ENCODE results near the gene LACTBL1. TPM values are rescaled to one million over a fixed set of nuclear protein-coding genes. Genes with fewer than 3 reads are reported as not detected.

Gene LACTBL1
- total RNA-seq, 1 donor from 2014 or later = not detected

- H3K27me3 Mint-ChIP-seq (ENCODE audit: unreplicated experiment) = peaks cover 2% of the 10 kb centered on the region
- TF ChIP-seq CTCF (IDR thresholded peaks at IDR 0.05; ENCODE audit: unreplicated experiment) = no peak
- DNase-seq (ENCODE audit: low spot score) = no peak
- peaks cover 5% of the 10 kb centered on the region for H3K4me1 Mint-ChIP-seq (ENCODE audit: unreplicated experiment)
- H3K27ac Mint-ChIP-seq (ENCODE audit: unreplicated experiment) = no peak overlapping the region
- H3K36me3 Mint-ChIP-seq (ENCODE audit: low read depth, unreplicated experiment) = no peaks in the 10 kb centered on the region
- H3K9me3 Mint-ChIP-seq (ENCODE audit: unreplicated experiment) = no peaks in the 10 kb centered on the region
- no peak overlapping the region for H3K4me3 Mint-ChIP-seq (ENCODE audit: unreplicated experiment)
Observed at GRCh38 chr1:22920026-22920733, 52.5 kb downstream of the LACTBL1 start.

GRCh38 chr1:22919341-22920025, 53.2 kb downstream of the LACTBL1 start:
- peaks cover 2% of the 10 kb centered on the region for H3K27me3 Mint-ChIP-seq (ENCODE audit: unreplicated experiment)
- DNase-seq (ENCODE audit: low spot score) = no peak
- H3K9me3 Mint-ChIP-seq (ENCODE audit: unreplicated experiment) = no peaks in the 10 kb centered on the region
- peaks cover 9% of the 10 kb centered on the region for H3K4me1 Mint-ChIP-seq (ENCODE audit: unreplicated experiment)
- no peaks in the 10 kb centered on the region for H3K36me3 Mint-ChIP-seq (ENCODE audit: low read depth, unreplicated experiment)
- H3K27ac Mint-ChIP-seq (ENCODE audit: unreplicated experiment) = no peak overlapping the region
- H3K4me3 Mint-ChIP-seq (ENCODE audit: unreplicated experiment) = no peak overlapping the region
- no peak for TF ChIP-seq CTCF (IDR thresholded peaks at IDR 0.05; ENCODE audit: unreplicated experiment)

GRCh38 chr1:22918644-22919043, 54.0 kb downstream of the LACTBL1 start:
- Mint-ChIP-seq H3K27ac (ENCODE audit: unreplicated experiment) (no peak overlapping the region), H3K9me3 (ENCODE audit: unreplicated experiment) (no peaks in the 10 kb centered on the region), H3K4me1 (ENCODE audit: unreplicated experiment) (peaks cover 11% of the 10 kb centered on the region), H3K27me3 (ENCODE audit: unreplicated experiment) (peaks cover 2% of the 10 kb centered on the region), H3K36me3 (ENCODE audit: low read depth, unreplicated experiment) (no peaks in the 10 kb centered on the region), H3K4me3 (ENCODE audit: unreplicated experiment) (no peak overlapping the region)
- no peak for TF ChIP-seq CTCF (IDR thresholded peaks at IDR 0.05; ENCODE audit: unreplicated experiment)
- no peak for DNase-seq (ENCODE audit: low spot score)

- Mint-ChIP-seq H3K9me3 (ENCODE audit: unreplicated experiment) (no peaks in the 10 kb centered on the region), H3K36me3 (ENCODE audit: low read depth, unreplicated experiment) (no peaks in the 10 kb centered on the region), H3K27ac (ENCODE audit: unreplicated experiment) (no peak overlapping the region), H3K27me3 (ENCODE audit: unreplicated experiment) (no peaks in the 10 kb centered on the region), H3K4me1 (ENCODE audit: unreplicated experiment) (peaks cover 11% of the 10 kb centered on the region), H3K4me3 (ENCODE audit: unreplicated experiment) (no peak overlapping the region)
- no peak for TF ChIP-seq CTCF (IDR thresholded peaks at IDR 0.05; ENCODE audit: unreplicated experiment)
- no peak for DNase-seq (ENCODE audit: low spot score)
Observed at GRCh38 chr1:22917989-22918388, 54.7 kb downstream of the LACTBL1 start.

- Mint-ChIP-seq H3K36me3 (ENCODE audit: low read depth, unreplicated experiment) (no peaks in the 10 kb centered on the region), H3K4me1 (ENCODE audit: unreplicated experiment) (peaks cover 11% of the 10 kb centered on the region), H3K9me3 (ENCODE audit: unreplicated experiment) (no peaks in the 10 kb centered on the region), H3K4me3 (ENCODE audit: unreplicated experiment) (no peak overlapping the region), H3K27me3 (ENCODE audit: unreplicated experiment) (no peaks in the 10 kb centered on the region), H3K27ac (ENCODE audit: unreplicated experiment) (no peak overlapping the region)
- DNase-seq (ENCODE audit: low spot score) = no peak
- TF ChIP-seq CTCF (IDR thresholded peaks at IDR 0.05; ENCODE audit: unreplicated experiment) = no peak
Observed at GRCh38 chr1:22916471-22916820, 56.2 kb downstream of the LACTBL1 start.
